HCT116 (cell line): ENCODE measurements around the gene PSG6. TPM values are rescaled to one million over a fixed set of nuclear protein-coding genes. Genes with fewer than 3 reads are reported as not detected.
"Not testable (repeated sequence)": the region's sequence is repeated elsewhere in the genome, so short reads cannot be mapped to it uniquely, and the experiment has no call there.

ENCODE experiments used
- ATAC-seq: fragments of 200-7000 bp; cut with Tn5 transposase; 2 replicates; pipeline ENCODE4 v1.9.1; 2020; ENCODE audit warnings: mild to moderate bottlenecking, moderate library complexity
- BruUV-seq: library from RNA; stranded (reverse); fragments of 400-500 nt; replicated peaks from 2 replicates; lab custom pipeline; 2021; lab: Mats Ljungman, UMichigan
- CTCF ChIA-PET: fragments of 300-600 bp; sonication (Branson Sonifier 250); formaldehyde crosslinking; loops from one replicate; lab custom pipeline; 2021; ENCODE audit warnings: antibody characterized with exemption; lab: Charles Lee
- POLR2A ChIA-PET: fragments of 300-600, 350-600 bp; sonication (Branson Sonifier 250); formaldehyde crosslinking; loops from one replicate; lab custom pipeline; 2021; ENCODE audit warnings: antibody characterized with exemption; lab: Charles Lee
- RAD21 ChIA-PET, 2 experiments: fragments of 300-600 bp; sonication (Branson Sonifier 250); formaldehyde crosslinking; loops; one replicate each; lab custom pipeline; 2023; ENCODE audit warnings: low total read pairs in 2 of 2; ENCODE audit not compliant: uncharacterized antibody in 2 of 2, unreplicated experiment in 2 of 2, low non-redundant PET in 1 of 2; lab: Charles Lee
- DNase-seq: peaks from one replicate; pipeline ENCODE4 v3.0.0-alpha.2; 2010; ENCODE audit warnings: low read depth, low spot score
- H2AFZ ChIP-seq: fragments of 200-600 bp; shearing (Covaris generic), sonication (generic); 2 replicates; pipeline ENCODE4 v1.6.1; 2017; ENCODE audit warnings: low read depth, mixed run types, mixed read lengths, antibody characterized with exemption, low read length; ENCODE audit not compliant: poor library complexity, severe bottlenecking
- H3K27ac ChIP-seq: 2 replicates; pipeline ENCODE4 v1.5.1; 2012; ENCODE audit warnings: low read depth, low read length
- H3K27me3 ChIP-seq: fragments of 200-600 bp; sonication (generic); 2 replicates; pipeline ENCODE4 v1.6.1; 2016; ENCODE audit warnings: mixed run types, low read length, mixed read lengths; ENCODE audit not compliant: insufficient read depth
- H3K36me3 ChIP-seq, 2 experiments: fragments of 200-500 bp in 1 of 2; fragments of 200-600 bp in 1 of 2; sonication (Bioruptor generic) in 1 of 2; sonication (generic) in 1 of 2; 2 replicates each; pipeline versions ENCODE4 v1.5.1 to v1.6.1; 2014 to 2016; ENCODE audit warnings: low read length in 2 of 2, inconsistent platforms in 1 of 2, mixed read lengths in 1 of 2, mixed run types in 1 of 2; ENCODE audit not compliant: insufficient read depth in 2 of 2, control insufficient read depth in 1 of 2
- H3K4me1 ChIP-seq, 2 experiments: fragments of 200-600 bp in 1 of 2; sonication (generic) in 1 of 2; 2 replicates each; pipeline versions ENCODE4 v1.5.1 to v1.6.1; 2012 to 2017; ENCODE audit warnings: low read length in 2 of 2, inconsistent platforms in 1 of 2, mild to moderate bottlenecking in 1 of 2, mixed read lengths in 1 of 2, mixed run types in 1 of 2, moderate library complexity in 1 of 2; ENCODE audit not compliant: insufficient read depth in 2 of 2, control insufficient read depth in 1 of 2
- H3K4me2 ChIP-seq: fragments of 200-600 bp; sonication (generic); 2 replicates; pipeline ENCODE4 v1.6.1; 2017; ENCODE audit warnings: mixed run types, low read length, mixed read lengths
- H3K4me3 ChIP-seq, 2 experiments: fragments of 200-600 bp in 1 of 2; sonication (generic) in 1 of 2; replicated peaks in 1 of 2; 2 replicates each; pipeline ENCODE4 v1.5.1; 2011 to 2016; ENCODE audit warnings: low read length in 2 of 2, control low read depth in 1 of 2, low read depth in 1 of 2, mild to moderate bottlenecking in 1 of 2, mixed read lengths in 1 of 2, mixed run types in 1 of 2
- H3K79me2 ChIP-seq: fragments of 200-600 bp; sonication (generic); 2 replicates; pipeline ENCODE4 v1.6.1; 2017; ENCODE audit warnings: mild to moderate bottlenecking, mixed run types, low read length, moderate library complexity, mixed read lengths; ENCODE audit not compliant: insufficient read depth
- H3K9ac ChIP-seq: fragments of 200-600 bp; sonication (generic); 2 replicates; pipeline ENCODE4 v1.6.1; 2016; ENCODE audit warnings: low read length, mixed read lengths
- H3K9me2 ChIP-seq: fragments of 200-600 bp; sonication (generic), shearing (Covaris generic); 2 replicates; pipeline ENCODE4 v1.6.1; 2017; ENCODE audit warnings: mixed run types, mild to moderate bottlenecking, moderate library complexity; ENCODE audit not compliant: insufficient read depth
- H3K9me3 ChIP-seq, 2 experiments: fragments of 200-500 bp in 1 of 2; fragments of 200-600 bp in 1 of 2; sonication (Bioruptor generic) in 1 of 2; sonication (generic) in 1 of 2; 2 replicates each; pipeline ENCODE4 v1.6.1; 2014 to 2017; ENCODE audit warnings: low read length in 2 of 2, mixed read lengths in 2 of 2, inconsistent platforms in 1 of 2, low read depth in 1 of 2, mild to moderate bottlenecking in 1 of 2, mixed run types in 1 of 2, moderate library complexity in 1 of 2; ENCODE audit not compliant: control insufficient read depth in 1 of 2, insufficient read depth in 1 of 2
- H4K20me1 ChIP-seq: fragments of 200-600 bp; sonication (generic), shearing (Covaris generic); 2 replicates; pipeline ENCODE4 v1.6.1; 2017; ENCODE audit warnings: mixed run types, mild to moderate bottlenecking, moderate library complexity; ENCODE audit not compliant: insufficient read depth
- intact Hi-C: fragments of 100-400 bp; cut with micrococcal nuclease; formaldehyde crosslinking; loops from 2 replicates; pipeline ENCODE4 v1.10.0; 2022
- total RNA-seq: library from RNA; stranded (reverse); gene quantifications from one replicate; pipeline ENCODE4 v1.2.1, GENCODE V29; 2021; ENCODE audit not compliant: unreplicated experiment

PSG6 gene
- total RNA-seq, 1 experiment from 2014 or later: not detected

GRCh38 chr19:42916931-42917330 is 763 bp downstream of the PSG6 start:
- H3K27ac ChIP-seq, POLR2A ChIA-PET, CTCF ChIA-PET, RAD21 ChIA-PET, H3K9me2 ChIP-seq, DNase-seq, H3K9me3 ChIP-seq, H3K9ac ChIP-seq, H3K27me3 ChIP-seq, BruUV-seq, H2AFZ ChIP-seq, H3K4me1 ChIP-seq, H4K20me1 ChIP-seq, H3K4me3 ChIP-seq, H3K4me2 ChIP-seq, ATAC-seq, H3K79me2 ChIP-seq, intact Hi-C loops, H3K36me3 ChIP-seq: not testable (repeated sequence)

GRCh38 chr19:42913516-42913915 is 4.2 kb downstream of the PSG6 start:
- H3K4me2 ChIP-seq, POLR2A ChIA-PET, H3K4me1 ChIP-seq, H3K27me3 ChIP-seq, BruUV-seq, intact Hi-C loops, H2AFZ ChIP-seq, RAD21 ChIA-PET, H3K9ac ChIP-seq, H3K27ac ChIP-seq, ATAC-seq, H3K36me3 ChIP-seq, H3K9me3 ChIP-seq, H4K20me1 ChIP-seq, H3K79me2 ChIP-seq, H3K4me3 ChIP-seq, DNase-seq, H3K9me2 ChIP-seq, CTCF ChIA-PET: not testable (repeated sequence)

DNA sequence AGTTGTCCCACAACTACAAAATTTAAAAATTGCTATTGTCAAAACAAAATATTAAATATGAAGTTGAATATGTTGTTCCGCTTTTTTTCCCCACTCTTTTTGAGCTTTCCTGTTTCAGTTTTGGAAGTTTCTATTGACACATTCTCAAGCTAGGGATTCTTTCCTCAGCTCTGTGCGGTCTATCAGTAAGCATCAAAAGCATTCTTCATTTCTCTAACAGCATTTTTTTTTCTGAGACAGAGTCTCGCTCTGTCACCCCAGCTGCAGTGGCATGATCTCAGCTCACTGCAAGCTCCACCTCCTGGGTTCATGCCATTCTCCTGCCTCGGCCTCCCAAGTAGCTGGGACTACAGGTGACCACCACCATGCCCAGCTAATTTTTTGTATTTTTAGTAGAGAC is 4.8 kb downstream of the PSG6 start:
- H3K9me3 ChIP-seq, H3K36me3 ChIP-seq, RAD21 ChIA-PET, H3K4me1 ChIP-seq, H4K20me1 ChIP-seq, H3K9ac ChIP-seq, H3K9me2 ChIP-seq, H2AFZ ChIP-seq, H3K79me2 ChIP-seq, ATAC-seq, BruUV-seq, POLR2A ChIA-PET, intact Hi-C loops, H3K4me3 ChIP-seq, DNase-seq, H3K27ac ChIP-seq, CTCF ChIA-PET, H3K4me2 ChIP-seq, H3K27me3 ChIP-seq: not testable (repeated sequence)

DNA sequence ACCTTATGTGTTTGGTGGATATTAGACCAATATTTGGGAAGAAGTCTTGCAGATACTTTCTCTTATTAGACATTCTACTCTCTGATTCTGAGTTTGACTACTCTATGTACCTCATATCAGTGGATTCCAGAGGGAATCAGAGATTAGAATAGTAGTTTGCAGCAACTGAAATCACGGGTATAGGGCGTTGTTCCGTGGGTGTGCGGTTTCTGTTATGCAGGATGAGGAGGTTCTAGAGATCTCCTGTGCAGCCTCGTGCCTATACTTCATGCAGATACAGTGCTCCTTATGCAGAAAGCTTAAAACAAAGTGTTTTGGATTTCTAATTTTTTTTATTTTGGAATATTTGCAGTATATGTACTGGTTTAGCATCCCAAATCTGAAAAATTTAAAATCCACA is 6.0 kb downstream of the PSG6 start:
- H3K79me2 ChIP-seq, H3K4me2 ChIP-seq, H3K27ac ChIP-seq, DNase-seq, H3K4me1 ChIP-seq, H3K9me2 ChIP-seq, H3K27me3 ChIP-seq, POLR2A ChIA-PET, CTCF ChIA-PET, H3K9me3 ChIP-seq, H3K4me3 ChIP-seq, H3K9ac ChIP-seq, H3K36me3 ChIP-seq, H4K20me1 ChIP-seq, H2AFZ ChIP-seq, intact Hi-C loops, RAD21 ChIA-PET, BruUV-seq, ATAC-seq: not testable (repeated sequence)

DNA sequence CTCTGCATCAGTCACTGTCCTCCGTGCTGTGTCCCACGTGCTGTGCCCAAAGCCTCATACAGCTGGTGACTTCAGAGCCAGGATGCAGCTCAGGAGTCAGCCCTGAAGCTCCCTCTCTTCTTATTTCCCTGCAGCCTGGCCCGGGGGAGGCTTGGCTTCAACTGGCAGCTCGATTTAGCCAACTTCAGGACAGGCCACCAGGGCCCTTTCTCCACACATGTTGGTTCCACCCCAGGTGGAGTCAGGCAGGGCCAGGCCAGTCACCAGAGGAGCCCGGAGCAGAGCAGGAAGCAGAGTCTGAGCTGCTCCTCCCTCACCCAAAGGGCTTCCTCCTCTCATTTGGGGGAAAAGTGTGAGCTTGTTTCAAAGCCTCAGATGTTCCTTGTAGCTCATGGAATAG is 11.5 kb downstream of the PSG6 start:
- DNase-seq, BruUV-seq, H3K36me3 ChIP-seq, CTCF ChIA-PET, H3K79me2 ChIP-seq, ATAC-seq, intact Hi-C loops, RAD21 ChIA-PET, H2AFZ ChIP-seq, POLR2A ChIA-PET, H3K9me3 ChIP-seq, H3K4me3 ChIP-seq, H3K4me2 ChIP-seq, H3K27ac ChIP-seq, H3K9me2 ChIP-seq, H4K20me1 ChIP-seq, H3K27me3 ChIP-seq, H3K9ac ChIP-seq, H3K4me1 ChIP-seq: not testable (repeated sequence)
